PFSK-1 (cell line): Measurements from ENCODE around the gene PHC2.

Experiments
- FOXP2 ChIP-seq: optimal IDR thresholded peaks from 2 replicates; pipeline ENCODE3; 2011; ENCODE audit warnings: borderline replicate concordance, control low read depth, inconsistent platforms; ENCODE audit not compliant: insufficient read depth; ENCODE audit errors: extremely low read length, extremely low read depth
- POLR2AphosphoS5 ChIP-seq: IDR thresholded peaks from 2 replicates; pipeline ENCODE4 v1.6.1; 2012; ENCODE audit warnings: low read depth, mild to moderate bottlenecking, control low read depth, low read length, moderate library complexity
- REST ChIP-seq, 2 experiments: IDR thresholded peaks; 2 replicates each; pipeline versions ENCODE4 v1.6.1 to v1.8.0; 2011 to 2012; ENCODE audit warnings: low read depth in 2 of 2, low read length in 2 of 2, control low read depth in 1 of 2, inconsistent platforms in 1 of 2, mild to moderate bottlenecking in 1 of 2, moderate library complexity in 1 of 2; ENCODE audit not compliant: insufficient read depth in 1 of 2
- SIN3A ChIP-seq: IDR thresholded peaks from 2 replicates; pipeline ENCODE4 v1.6.1; 2012; ENCODE audit warnings: mild to moderate bottlenecking, low read length, moderate library complexity, borderline replicate concordance; ENCODE audit not compliant: insufficient read depth
- TAF1 ChIP-seq: IDR thresholded peaks from 2 replicates; pipeline ENCODE4 v1.6.1; 2012; ENCODE audit warnings: low read length, control low read depth, borderline replicate concordance; ENCODE audit not compliant: insufficient read depth

DNA sequence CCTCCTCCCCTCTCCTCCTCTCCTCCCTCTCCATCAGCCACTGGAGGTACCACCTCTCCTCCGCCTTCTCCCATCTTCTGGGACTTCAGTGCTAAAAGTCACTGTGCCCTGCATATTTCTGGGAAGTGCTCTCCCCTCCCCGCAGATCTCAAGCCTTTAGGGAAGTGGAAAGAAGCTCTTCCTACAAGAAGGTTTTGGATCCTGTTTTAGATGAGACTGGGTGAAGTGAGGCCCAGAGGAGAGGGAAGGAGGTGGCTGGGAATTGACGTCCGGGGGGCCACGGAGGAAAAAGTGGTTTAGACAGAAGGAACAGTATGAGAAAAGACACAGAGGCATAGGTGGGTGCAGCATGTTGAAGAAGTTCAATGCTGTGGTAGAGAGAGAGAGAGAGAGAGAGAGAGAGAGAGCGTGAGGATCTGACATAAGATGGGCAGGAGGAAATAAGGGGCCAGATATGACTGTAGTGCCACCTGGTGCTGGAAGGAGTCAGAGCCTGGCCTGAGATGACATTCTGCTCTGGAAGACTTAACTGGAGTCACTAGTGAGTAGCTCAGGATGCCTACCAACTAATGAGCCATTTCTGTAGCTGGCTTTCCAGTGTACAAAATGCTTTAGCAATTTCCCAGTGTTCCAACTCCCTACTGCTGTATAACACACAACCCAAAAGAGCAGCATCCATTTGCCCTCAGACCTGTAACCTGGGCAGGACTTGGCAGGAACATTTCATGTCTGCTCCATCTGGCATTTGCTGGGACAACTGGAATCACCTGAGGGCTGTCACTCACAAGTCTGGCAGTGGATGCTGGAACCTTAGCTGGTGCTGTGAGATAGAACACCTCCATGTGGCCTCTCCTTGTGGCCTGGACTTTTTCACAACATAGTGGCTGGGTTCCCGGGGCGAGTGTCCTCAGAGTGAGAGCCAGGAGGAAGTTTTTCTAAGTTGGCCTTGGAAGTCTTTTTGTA is 24.9 kb upstream of the PHC2 start:
- TF ChIP-seq TAF1 (no peak), POLR2AphosphoS5 (no peak), REST (IDR thresholded peaks at IDR 0.05; ENCODE audit: insufficient read depth in 1 of 2, low read depth in 2 of 2, low read length in 2 of 2) (no peak), FOXP2 (no peak), SIN3A (no peak)
